GM19035 (cell line): ENCODE data around the gene MYZAP.

ENCODE experiments used
- ATAC-seq: cut with Tn5 transposase; IDR thresholded peaks from one replicate; pipeline ENCODE4 v1.9.1; 2021; ENCODE audit not compliant: unreplicated experiment

The MYZAP gene

DNA sequence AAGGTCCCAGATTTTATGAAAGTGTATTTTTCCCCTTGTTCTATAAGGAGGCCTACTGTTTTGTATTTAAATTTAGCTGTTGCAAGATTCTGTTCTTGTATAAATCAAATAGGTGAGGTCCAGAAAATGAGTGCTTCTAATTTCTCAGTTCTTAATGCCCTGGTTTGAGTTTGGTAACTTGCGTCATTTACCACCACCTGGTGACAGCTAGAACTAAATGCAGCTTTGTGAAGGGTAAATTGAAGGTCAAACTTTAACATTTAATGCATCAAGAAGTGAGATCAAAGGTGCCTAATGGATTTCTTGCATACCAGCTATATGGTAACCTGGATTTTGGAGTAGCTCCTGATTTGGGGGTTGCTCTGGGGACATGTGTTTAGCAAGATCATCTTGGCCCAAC lies 64.1 kb downstream of the MYZAP start:
- no peak for ATAC-seq

- no peak for ATAC-seq
These were observed 64.7 kb downstream of the MYZAP start for GRCh38 chr15:57656434-57656833.

DNA sequence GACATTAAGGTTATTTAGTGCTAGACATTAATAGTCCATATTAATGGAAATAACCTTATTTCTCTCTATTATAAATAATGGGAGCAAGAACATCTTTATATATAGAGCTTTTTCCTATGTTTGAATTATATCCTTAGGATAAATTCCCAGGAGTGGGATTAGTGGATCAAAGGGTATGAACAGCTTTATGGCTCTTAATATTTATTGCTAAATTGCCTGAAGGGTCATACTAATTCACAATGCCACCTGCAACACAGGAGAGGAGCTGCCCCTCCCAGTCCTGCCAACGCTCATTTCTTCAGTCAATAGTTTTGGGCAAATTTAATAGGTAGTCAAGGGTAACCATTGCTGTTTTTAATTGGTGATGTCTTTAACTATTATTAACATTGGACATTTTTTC lies 65.9 kb downstream of the MYZAP start:
- ATAC-seq = no peak

GRCh38 chr15:57662091-57662744 lies 70.5 kb downstream of the MYZAP start:
- no peak for ATAC-seq

DNA sequence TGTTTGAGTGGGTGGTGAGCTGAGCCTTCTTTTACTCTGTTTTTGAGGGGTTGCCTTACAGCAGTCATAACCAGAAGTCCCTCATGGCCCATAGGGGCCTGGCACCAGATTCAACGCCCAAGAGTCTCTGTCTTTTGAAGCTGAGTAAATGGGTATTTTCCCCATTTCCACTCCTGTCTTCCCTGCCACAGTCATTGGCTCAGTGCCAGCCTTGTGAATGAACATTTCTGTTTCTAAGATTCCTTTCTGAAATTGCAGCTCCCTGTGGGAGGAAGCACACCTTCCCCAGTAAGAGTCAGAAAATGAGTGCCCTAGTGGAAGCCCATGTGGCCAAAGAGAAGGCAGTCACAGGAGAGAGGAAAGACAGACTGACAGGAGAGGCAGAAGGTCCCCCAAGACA lies 71.1 kb downstream of the MYZAP start:
- ATAC-seq = no peak

DNA sequence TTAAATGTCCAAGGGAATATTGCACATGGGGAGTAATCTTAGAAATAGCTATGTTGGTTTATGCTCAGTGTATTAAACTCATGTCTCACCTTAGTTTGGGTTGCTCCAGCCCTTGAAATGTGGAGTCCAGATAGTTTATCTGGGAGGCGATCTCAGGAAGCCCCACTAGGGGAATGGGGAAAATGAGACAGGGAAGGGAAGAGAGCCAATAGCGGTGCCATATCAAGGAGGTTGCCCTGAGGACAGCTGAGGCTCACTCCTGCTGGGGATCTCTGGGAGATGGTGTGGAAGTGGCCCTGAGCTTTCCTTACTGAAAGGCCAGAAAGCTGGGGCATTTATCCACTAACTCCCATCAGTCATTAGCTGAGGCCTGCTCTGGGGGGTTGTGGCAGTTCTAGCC lies 71.6 kb downstream of the MYZAP start:
- ATAC-seq = no peak

DNA sequence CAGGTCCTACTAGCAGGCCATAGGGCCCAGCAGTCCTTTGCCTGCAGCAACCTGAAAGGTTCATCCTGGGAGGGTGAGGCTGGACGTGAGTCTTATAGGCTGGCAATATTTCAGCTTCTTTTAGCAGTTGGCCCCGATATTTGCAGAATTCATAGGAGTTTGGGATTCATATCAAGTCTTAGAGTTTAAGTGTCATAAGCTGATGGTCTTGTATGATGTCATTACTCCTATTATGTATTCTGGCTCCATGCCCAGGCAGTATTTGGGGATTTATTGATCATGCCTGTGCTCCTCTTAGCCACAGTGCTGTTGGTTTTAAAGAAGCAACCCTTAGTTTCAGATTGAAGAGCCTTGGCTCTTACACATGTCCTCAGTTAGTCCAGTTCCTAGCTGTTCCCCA lies 73.5 kb downstream of the MYZAP start:
- no peak for ATAC-seq

- ATAC-seq = no peak
These were observed 74.2 kb downstream of the MYZAP start for GRCh38 chr15:57665939-57666338.

DNA sequence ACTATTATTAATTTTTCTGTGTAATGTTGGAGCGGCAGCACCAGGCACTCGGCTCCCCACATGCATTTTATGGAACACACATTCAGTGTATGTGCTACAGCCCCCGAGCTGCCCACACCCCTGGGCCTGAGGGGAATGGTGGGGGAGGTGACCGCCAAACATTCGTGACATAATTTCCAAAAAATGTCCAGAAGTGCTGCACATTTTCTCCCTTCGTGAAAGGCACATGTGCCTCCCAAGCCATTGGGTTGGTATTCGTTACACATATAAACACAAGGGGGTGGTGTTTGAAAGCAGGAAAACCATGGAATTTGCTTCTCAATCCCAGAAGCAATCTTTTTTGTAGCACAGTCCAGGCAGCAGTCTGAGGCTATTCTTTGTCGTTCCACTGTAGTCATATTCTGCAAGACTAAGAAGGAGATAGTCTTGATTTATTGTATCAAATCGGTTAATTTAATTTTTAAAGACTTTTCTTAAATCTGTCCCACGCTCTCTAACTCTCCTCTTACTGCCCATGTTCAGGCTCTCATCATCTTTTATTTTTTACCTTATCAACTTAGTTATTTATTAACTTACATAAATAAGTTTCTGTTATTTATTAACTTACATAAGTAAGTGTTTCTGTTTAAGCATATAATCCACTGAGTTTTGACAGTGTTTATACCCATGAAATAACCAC lies 75.6 kb downstream of the MYZAP start:
- ATAC-seq = no peak

- ATAC-seq = no peak
These were observed 76.3 kb downstream of the MYZAP start for GRCh38 chr15:57668016-57668415.

GRCh38 chr15:57671636-57672035 lies 79.9 kb downstream of the MYZAP start:
- ATAC-seq = no peak

GRCh38 chr15:57675481-57676181 lies 83.9 kb downstream of the MYZAP start:
- no peak for ATAC-seq

DNA sequence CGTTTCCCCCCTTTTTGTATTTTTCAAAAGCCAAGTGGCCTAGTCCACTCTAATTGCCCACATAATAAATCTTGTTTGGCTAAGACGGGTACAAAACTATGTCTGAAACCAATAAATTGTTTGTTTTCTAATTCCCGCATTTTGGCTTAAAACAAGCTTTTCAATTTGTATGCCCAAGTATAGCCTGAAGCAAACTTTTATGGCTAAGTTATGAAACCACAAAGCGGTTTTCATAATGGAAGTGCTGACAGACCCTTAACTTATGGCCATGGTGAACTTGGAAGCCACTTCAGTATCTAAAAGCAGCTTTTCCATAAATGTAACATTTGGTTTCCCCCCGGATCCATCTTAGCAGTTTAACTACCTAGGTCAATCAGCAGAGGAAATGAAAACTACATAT lies 84.9 kb downstream of the MYZAP start:
- no peak for ATAC-seq

GRCh38 chr15:57677204-57677603 lies 85.5 kb downstream of the MYZAP start:
- no peak for ATAC-seq

DNA sequence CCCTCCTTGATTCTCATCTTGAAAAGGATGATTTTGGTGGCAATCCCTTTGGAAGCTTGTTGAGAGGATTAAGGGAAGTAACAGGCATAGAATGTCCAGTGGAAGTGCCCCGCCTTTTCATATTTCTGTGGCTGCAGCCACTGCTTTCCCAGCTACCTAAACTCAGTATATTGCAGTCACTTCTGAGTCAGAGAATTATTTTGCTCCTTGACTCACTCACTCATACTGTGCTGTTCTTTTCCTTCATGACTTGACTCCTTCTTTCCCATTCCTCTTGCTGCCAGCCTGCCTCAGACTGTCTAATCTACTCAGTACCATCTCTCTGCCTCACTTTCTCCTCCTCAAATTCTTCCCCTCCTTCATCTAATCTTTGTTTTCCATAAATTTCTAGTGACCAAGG lies 88.3 kb downstream of the MYZAP start:
- no peak for ATAC-seq

GRCh38 chr15:57681011-57681410 lies 89.3 kb downstream of the MYZAP start:
- ATAC-seq = no peak

DNA sequence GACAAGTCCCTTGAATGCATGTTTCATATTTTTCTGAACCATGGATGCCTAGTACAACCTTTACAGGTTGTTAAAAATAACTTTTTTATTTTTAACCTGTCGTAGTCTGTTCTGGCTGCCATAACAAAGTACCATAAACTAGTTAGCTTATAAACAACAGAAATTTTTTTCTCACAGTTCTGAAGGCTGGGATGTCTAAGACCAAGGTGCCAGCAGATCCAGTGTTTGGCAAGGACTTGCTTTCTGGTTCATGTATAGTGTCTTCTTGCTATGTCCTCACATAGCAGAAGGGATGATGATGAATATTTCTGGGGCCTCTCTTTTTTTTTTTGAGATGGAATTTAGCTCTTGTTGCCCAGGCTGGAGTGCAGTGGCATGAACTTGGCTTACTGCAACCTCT lies 91.8 kb downstream of the MYZAP start:
- ATAC-seq = no peak

GRCh38 chr15:57684491-57685151 lies 92.9 kb downstream of the MYZAP start:
- ATAC-seq = no peak

GRCh38 chr15:57685306-57686095 lies 93.8 kb downstream of the MYZAP start:
- ATAC-seq = no peak

GRCh38 chr15:57686657-57687056 lies 95.0 kb downstream of the MYZAP start:
- no peak for ATAC-seq

- no peak for ATAC-seq
These were observed 98.8 kb downstream of the MYZAP start for GRCh38 chr15:57690341-57690966.
